ENCODE measurements around the gene THEM5. TPM values are rescaled to one million over a fixed set of nuclear protein-coding genes. Genes with fewer than 3 reads are reported as not detected.

THEM5 gene
- total and polyA plus RNA-seq, 7 donors, result not detected

- H3K4me3 ChIP-seq, result no peak overlapping the region
- DNase-seq, result no peak
- no peaks in the 10 kb centered on the region for H3K27me3 ChIP-seq (ENCODE audit: insufficient read depth in 3 of 3, low read length in 2 of 3)
- WGBS, 3 donors, result 96 to 100% (median 97%) methylated on average over 1 of the region's 1 CpG
- ATAC-seq, result no peak
- no peaks in the 10 kb centered on the region for H3K9me3 ChIP-seq
- intact Hi-C loops (cut with DNase I), result no loop called here
- peaks cover 10% of the 10 kb centered on the region for H3K4me1 ChIP-seq
- TF ChIP-seq CTCF (IDR thresholded peaks at IDR 0.05), result no peak
- peaks cover 0 to 67% of the 10 kb centered on the region in 2 donors for H3K36me3 ChIP-seq (ENCODE audit: insufficient read depth in 1 of 2, low read depth in 1 of 2)
- no peak overlapping the region for H3K27ac ChIP-seq
These were observed 43.4 kb downstream of the THEM5 start for GRCh38 chr1:151809985-151810556.

GRCh38 chr1:151809290-151809984 is 44.1 kb downstream of the THEM5 start:
- H3K9me3 ChIP-seq, result no peaks in the 10 kb centered on the region
- H3K27me3 ChIP-seq (ENCODE audit: insufficient read depth in 3 of 3, low read length in 2 of 3), result no peaks in the 10 kb centered on the region
- no peak overlapping the region for H3K4me3 ChIP-seq
- peaks cover 10% of the 10 kb centered on the region for H3K4me1 ChIP-seq
- H3K36me3 ChIP-seq (ENCODE audit: insufficient read depth in 1 of 2, low read depth in 1 of 2), result peaks cover 0 to 60% of the 10 kb centered on the region in 2 donors
- no peak for TF ChIP-seq CTCF (IDR thresholded peaks at IDR 0.05)
- no peak overlapping the region for H3K27ac ChIP-seq
- DNase-seq, result no peak
- intact Hi-C loops (cut with DNase I), result no loop called here
- ATAC-seq, result no peak
- 70 to 75% (median 70%) methylated on average over 8 of the region's 8 CpGs for WGBS, 3 donors

- TF ChIP-seq CTCF (IDR thresholded peaks at IDR 0.05), result no peak
- no peak for ATAC-seq
- H3K27me3 ChIP-seq (ENCODE audit: insufficient read depth in 3 of 3, low read length in 2 of 3), result no peaks in the 10 kb centered on the region
- H3K9me3 ChIP-seq, result no peaks in the 10 kb centered on the region
- DNase-seq, result no peak
- H3K27ac ChIP-seq, result no peak overlapping the region
- intact Hi-C loops (cut with DNase I), result no loop called here
- peaks cover 13% of the 10 kb centered on the region for H3K4me1 ChIP-seq
- peaks cover 0 to 45% of the 10 kb centered on the region in 2 donors for H3K36me3 ChIP-seq (ENCODE audit: insufficient read depth in 1 of 2, low read depth in 1 of 2)
- WGBS, 3 donors, result 58 to 67% (median 62%) methylated on average over 1 of the region's 1 CpG
- no peak overlapping the region for H3K4me3 ChIP-seq
These were observed 45.7 kb downstream of the THEM5 start for GRCh38 chr1:151807766-151808165.

DNA sequence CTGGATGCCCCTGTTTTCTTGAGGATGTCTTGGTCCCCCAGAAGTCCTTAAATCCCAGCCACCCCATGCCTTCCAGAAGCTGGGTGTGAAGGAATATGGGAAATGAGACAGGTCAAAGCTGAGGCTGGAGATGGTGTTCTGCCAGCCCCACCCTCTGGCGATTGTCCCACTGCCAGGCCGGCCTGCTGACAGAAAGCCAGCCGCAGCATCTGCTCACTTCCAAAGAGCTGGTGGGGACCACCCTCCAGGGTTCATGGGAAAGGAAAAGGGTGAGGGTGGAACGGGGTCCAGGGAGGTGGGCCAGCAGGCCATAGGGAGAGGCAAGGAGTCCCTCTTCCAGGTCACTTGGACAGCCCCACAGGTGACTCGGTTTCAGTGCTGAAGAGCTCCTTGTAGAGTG is 46.4 kb downstream of the THEM5 start:
- H3K27ac ChIP-seq, result no peak overlapping the region
- H3K4me3 ChIP-seq, result no peak overlapping the region
- no peaks in the 10 kb centered on the region for H3K9me3 ChIP-seq
- peaks cover 18% of the 10 kb centered on the region for H3K4me1 ChIP-seq
- peaks cover 0 to 40% of the 10 kb centered on the region in 2 donors for H3K36me3 ChIP-seq (ENCODE audit: insufficient read depth in 1 of 2, low read depth in 1 of 2)
- DNase-seq, result no peak
- peak in 2 of 4 donors; percentile 16 to 47 for ATAC-seq
- H3K27me3 ChIP-seq (ENCODE audit: insufficient read depth in 3 of 3, low read length in 2 of 3), result no peaks in the 10 kb centered on the region
- 36 to 60% (median 49%) methylated on average over 5 of the region's 5 CpGs for WGBS, 3 donors
- no peak for TF ChIP-seq CTCF (IDR thresholded peaks at IDR 0.05)
- intact Hi-C loops (cut with DNase I), result no loop called here

All from psoas muscle (tissue), 8 donors.